ENCODE data around the gene F5.

- no peak for TF ChIP-seq CTCF (IDR thresholded peaks at IDR 0.05)
- TF ChIP-seq POLR2A (IDR thresholded peaks at IDR 0.05) = no peak
These were observed 48.6 kb upstream of the F5 start for GRCh38 chr1:169634877-169635276.
